Neuron (in vitro differentiated cells): ENCODE data around the gene SLC17A7.

Source experiments
- H2AFZ ChIP-seq: one replicate; pipeline ENCODE4 v1.6.1; 2013; ENCODE audit warnings: low read depth, mild to moderate bottlenecking, inconsistent platforms, low read length, moderate library complexity
- H3K27me3 ChIP-seq: one replicate; pipeline ENCODE4 v1.6.1; 2013; ENCODE audit warnings: low read length; ENCODE audit not compliant: insufficient read depth
- H3K36me3 ChIP-seq: one replicate; pipeline ENCODE4 v1.6.1; 2013; ENCODE audit warnings: low read length; ENCODE audit not compliant: insufficient read depth
- H3K4me1 ChIP-seq: one replicate; pipeline ENCODE4 v1.6.1; 2013; ENCODE audit warnings: low read length; ENCODE audit not compliant: insufficient read depth
- H3K4me3 ChIP-seq: 2 replicates; pipeline ENCODE4 v1.5.1; 2013; ENCODE audit warnings: mild to moderate bottlenecking, low read length, moderate library complexity
- H3K9me3 ChIP-seq: one replicate; pipeline ENCODE4 v1.6.1; 2013; ENCODE audit warnings: low read length

SLC17A7 gene

DNA sequence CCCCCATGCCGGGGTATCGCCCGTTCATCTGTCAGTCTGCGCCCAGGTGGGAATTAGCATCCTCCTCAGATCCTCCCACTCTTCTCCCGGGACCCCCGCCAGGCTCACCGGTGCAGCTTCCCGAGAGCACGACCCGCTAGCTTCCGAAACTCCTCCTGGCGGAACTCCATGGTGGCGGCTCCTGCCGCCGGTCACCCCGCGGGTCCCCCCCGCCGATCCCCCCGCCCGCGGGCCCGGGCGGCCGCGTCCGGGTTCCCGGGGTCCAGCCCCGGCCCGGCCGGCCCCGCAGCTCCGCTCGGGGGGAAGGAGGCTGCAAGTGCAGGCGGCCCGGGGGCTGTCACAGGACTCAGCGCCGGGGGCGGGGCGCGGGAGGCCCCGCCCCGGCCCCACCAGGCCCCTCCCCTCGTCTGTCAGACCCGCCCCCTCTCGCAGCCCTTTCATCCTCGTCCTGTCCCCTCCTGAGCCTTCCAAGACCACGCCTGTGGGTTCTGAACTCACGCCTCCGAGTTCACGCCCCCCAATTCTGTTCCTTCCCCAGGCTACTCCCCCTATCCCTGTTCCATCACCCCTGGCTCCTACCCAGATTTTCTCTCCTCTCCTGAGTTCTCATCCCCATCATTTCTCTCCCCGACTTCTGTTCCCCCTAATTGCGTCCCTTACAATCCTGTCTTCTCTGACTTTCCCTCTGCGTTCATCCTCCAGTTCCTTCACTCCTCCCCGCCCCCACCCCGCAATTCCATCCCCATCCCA is at the start of gene SLC17A7:
Gene SLC17A7, minus strand, starts transcription at position 318 of the 750 bp plus-strand sequence. Its CDS starts 148 bp downstream, at position 170.
- peaks cover 15% of the 10 kb centered on the region for H3K4me1 ChIP-seq
- H3K36me3 ChIP-seq: no peaks in the 10 kb centered on the region
- no peak within 1 kb of the TSS for H3K4me3 ChIP-seq
- H3K9me3 ChIP-seq: no peaks in the 10 kb centered on the region
- peaks cover 57% of the 10 kb centered on the region for H3K27me3 ChIP-seq
- H2AFZ ChIP-seq: no peak within 1 kb of the TSS

DNA sequence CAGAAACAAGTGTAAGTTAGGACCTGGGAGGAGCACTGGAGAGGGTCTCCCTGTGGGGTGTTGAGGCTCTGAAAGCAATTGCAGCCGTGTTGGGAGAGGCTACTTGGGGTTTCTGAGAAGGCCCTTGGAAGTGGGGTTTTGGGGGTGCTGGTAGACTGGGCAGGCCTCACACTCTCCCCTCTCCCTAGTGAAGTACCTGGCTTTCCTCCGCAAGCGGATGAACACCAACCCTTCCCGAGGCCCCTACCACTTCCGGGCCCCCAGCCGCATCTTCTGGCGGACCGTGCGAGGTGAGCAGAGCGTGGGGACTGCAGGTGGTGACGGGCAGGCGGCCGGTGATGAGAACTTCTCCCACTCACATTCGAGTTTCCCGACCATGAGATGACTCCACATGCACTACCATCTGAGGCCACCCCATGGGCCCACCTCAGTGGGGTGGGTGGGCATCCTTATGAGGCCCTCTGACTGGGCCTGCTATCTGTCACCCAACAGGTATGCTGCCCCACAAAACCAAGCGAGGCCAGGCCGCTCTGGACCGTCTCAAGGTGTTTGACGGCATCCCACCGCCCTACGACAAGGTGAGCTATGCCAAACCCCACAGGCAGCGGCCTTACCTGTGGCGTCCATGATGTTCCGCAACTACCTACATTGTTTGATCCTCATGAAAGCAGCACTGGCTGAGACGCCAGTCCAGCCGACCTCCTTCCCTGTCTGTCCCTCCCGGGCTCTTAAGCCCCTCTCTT is 49.1 kb upstream of the SLC17A7 start:
- H3K36me3 ChIP-seq: peaks cover 40% of the 10 kb centered on the region
- H3K9me3 ChIP-seq: no peaks in the 10 kb centered on the region
- no peak overlapping the region for H3K4me3 ChIP-seq
- H3K4me1 ChIP-seq: peaks cover 19% of the 10 kb centered on the region
- no peaks in the 10 kb centered on the region for H3K27me3 ChIP-seq
- H2AFZ ChIP-seq: no peak overlapping the region

DNA sequence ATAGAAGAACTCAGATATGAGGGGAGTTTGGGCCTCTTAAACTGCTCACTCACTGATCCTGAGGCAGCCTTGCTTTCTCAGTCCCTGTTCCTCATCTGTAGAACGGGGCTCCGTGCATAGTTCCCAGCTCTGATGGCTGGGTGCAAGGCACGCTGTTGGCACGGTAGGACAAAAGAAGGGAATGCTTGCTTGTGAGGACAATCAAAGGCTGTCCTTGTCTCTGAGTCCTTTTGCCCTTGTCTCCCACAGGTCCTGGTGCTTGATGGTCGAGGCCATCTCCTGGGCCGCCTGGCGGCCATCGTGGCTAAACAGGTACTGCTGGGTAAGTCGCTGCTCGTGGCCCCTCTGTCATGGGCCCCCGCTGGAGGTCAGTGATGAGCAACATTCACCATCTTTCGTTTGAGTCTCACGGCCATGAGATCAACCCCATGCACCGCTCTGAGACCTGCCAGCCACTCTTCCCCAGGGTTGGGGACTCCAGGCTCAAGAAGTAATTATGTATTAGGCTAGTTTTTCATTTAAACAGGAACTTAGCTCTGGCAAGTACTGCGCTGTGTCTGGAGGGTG is 48.4 kb upstream of the SLC17A7 start:
- Histone ChIP-seq H2AFZ (no peak overlapping the region), H3K4me1 (peaks cover 19% of the 10 kb centered on the region), H3K36me3 (peaks cover 40% of the 10 kb centered on the region), H3K27me3 (no peaks in the 10 kb centered on the region), H3K4me3 (peak overlapping the region; percentile 92), H3K9me3 (no peaks in the 10 kb centered on the region)

DNA sequence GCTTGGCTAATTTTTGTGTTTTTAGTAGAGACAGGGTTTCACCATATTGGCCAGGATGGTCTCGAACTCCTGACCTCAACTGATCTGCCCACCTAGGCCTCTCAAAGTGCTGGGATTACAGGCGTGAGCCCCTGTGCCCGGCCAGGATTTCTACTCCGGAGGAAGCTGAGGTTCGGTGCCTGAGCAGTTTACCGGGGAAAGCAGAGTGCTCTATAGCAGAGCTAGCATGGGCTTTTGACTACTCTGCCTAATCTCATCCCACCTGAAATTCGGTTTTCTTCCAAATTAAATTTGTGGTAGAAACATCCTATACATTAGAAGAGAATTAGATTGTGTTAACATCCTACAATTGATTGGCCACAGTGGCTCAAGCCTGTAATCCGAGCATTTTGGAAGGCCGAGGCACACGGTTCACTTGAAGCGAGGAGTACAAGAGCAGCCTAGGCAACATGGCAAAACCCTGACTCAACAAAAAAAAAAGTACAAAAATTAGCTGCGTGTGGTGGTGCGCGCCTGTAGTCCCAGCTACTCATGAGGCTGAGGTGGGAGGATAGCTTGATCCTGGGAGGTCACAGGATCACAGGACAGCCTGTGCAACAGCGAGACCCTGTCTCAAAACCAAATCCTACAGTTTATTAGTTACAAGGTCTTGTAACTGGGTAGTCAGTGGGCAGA is 47.7 kb upstream of the SLC17A7 start:
- Histone ChIP-seq H2AFZ (no peak overlapping the region), H3K4me3 (peak overlapping the region; percentile 92), H3K36me3 (peaks cover 40% of the 10 kb centered on the region)

DNA sequence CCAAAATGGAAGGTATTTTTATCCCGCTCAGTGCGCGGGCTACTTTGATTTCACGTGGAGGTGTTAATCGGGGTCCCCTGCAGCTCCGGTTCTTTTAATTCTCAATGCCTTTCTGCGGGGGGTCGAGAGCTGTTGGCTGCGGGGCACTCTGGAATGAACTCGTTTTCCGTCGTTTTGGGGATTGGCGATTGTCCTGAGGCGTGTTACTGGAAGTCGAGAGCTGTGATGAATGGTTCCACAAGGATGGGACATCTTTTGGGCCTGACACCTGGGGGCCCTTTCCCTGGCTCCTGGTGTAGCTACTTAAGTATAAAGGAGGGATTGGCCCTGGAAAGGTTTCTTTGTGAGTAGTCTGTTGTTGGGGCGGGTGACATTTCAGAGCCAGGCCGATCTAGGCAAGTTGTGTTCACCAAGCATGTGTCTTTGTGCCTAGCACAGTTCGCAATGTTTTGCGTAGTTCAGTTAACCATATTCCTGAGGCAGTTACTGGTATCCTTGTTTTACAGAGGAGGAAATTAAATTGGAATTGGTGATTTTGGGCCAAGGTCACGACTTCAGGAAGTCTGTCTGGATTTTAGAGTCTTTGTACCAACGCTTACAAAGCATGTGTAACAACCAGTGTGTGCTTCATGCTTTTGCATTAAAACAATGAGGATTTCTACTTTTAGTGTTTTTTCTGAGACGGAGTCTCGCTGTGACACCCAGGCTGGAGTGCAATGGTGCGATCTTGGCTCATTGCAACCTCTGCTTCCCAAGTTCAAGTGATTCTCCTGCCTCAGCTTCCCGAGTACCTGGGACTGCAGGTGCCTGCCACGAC is 46.9 kb upstream of the SLC17A7 start:
- H3K36me3 ChIP-seq: peaks cover 40% of the 10 kb centered on the region

More for the DNA sequence above, 47.7 kb upstream of the SLC17A7 start:
- Histone ChIP-seq H3K4me1 (peaks cover 19% of the 10 kb centered on the region), H3K9me3 (no peaks in the 10 kb centered on the region), H3K27me3 (no peaks in the 10 kb centered on the region)

DNA sequence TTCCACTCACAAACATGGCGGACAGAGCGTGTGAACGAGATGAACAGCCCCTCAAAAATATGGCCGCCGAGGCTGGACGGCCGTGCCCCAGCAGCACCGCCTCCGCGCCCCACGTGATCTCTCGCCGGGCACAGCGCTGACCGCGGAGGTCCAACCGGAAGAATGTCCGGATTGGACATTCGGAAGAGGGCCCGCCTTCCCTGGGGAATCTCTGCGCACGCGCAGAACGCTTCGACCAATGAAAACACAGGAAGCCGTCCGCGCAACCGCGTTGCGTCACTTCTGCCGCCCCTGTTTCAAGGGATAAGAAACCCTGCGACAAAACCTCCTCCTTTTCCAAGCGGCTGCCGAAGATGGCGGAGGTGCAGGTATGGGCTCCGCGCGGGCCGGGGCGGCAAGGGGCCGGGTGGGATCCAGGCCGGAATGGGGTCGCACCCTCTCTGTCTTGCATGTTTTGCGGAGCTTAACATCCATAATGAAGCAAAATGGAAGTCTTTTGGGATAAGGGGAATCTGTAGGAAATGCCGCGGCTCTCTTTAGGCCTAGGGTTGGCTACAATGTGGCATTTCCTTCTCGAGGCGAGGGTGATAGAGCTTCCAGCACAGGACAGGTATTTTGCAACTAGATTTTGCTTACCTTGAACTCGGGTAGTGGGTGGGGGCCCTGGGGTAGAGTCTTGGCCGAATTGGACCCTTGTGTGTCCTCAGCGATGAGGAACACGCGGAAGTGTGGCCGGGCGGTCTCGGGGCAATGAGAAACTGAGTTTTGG is 46.1 kb upstream of the SLC17A7 start, which contains the start of gene RPL13A:
Gene RPL13A, plus strand, starts transcription at position 332 of the 769 bp plus-strand sequence. Its CDS starts 22 bp downstream, at position 354.
- no peaks in the 10 kb centered on the region for H3K9me3 ChIP-seq
- peaks cover 34% of the 10 kb centered on the region for H3K36me3 ChIP-seq
- peak within 1 kb of the TSS; percentile 92 for H3K4me3 ChIP-seq
- H2AFZ ChIP-seq: no peak within 1 kb of the TSS
- H3K27me3 ChIP-seq: no peaks in the 10 kb centered on the region
- peaks cover 19% of the 10 kb centered on the region for H3K4me1 ChIP-seq

More for the DNA sequence above, 46.9 kb upstream of the SLC17A7 start:
- no peaks in the 10 kb centered on the region for H3K9me3 ChIP-seq
- no peak overlapping the region for H2AFZ ChIP-seq
- H3K27me3 ChIP-seq: no peaks in the 10 kb centered on the region
- peak overlapping the region; percentile 92 for H3K4me3 ChIP-seq
- peaks cover 19% of the 10 kb centered on the region for H3K4me1 ChIP-seq

DNA sequence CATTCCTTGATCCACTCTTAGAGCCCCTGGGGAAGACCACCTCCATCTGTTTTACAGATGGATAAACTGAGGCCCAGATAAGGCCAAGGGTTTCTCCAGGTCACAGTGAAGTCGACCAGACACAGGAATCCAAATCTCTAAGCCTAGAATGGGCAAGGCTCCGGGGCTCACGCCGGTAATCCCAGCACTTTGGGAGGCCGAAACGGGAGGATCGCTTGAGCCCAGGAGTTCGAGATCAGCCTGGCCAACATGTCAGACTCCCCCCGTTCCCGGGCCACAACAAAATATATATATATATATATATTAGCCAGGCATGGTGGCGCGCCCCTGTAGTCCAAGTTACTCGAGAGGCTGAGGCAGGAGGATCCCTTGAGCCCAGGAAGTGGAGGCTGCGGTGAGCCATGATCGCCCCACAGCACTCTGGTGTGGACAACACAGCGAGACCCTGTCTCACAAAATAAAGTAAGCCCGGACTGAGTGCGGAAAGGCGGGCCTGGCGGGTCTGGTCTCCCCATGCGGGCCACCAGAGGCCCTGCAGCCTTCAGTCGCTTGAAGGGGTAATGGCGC is 45.5 kb upstream of the SLC17A7 start:
- Histone ChIP-seq H3K27me3 (no peaks in the 10 kb centered on the region), H2AFZ (no peak overlapping the region), H3K36me3 (peaks cover 27% of the 10 kb centered on the region), H3K4me3 (no peak overlapping the region), H3K9me3 (no peaks in the 10 kb centered on the region), H3K4me1 (peaks cover 19% of the 10 kb centered on the region)

DNA sequence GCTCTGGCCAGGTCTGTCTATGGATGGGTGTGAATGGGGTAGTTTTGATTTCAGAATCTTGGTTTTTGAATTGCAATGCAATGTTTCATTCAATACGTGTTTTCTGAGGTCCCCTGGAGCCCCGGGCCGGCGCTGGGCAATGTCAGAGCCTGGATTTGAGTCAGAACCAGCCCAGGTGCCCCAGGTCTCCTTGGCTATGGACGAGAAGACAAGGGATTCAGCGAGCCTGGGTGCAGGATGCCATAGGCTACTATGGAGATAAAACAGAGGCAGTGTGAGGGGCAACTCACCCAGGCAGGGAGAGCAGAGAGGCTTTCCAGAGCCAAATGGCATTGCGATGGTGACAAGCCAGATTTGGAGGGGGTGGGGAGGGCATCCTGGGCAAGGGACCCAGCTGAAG is 44.9 kb upstream of the SLC17A7 start:
- no peak overlapping the region for H2AFZ ChIP-seq
- H3K4me3 ChIP-seq: no peak overlapping the region
- H3K9me3 ChIP-seq: no peaks in the 10 kb centered on the region
- H3K36me3 ChIP-seq: peaks cover 22% of the 10 kb centered on the region
- no peaks in the 10 kb centered on the region for H3K27me3 ChIP-seq
- peaks cover 19% of the 10 kb centered on the region for H3K4me1 ChIP-seq

DNA sequence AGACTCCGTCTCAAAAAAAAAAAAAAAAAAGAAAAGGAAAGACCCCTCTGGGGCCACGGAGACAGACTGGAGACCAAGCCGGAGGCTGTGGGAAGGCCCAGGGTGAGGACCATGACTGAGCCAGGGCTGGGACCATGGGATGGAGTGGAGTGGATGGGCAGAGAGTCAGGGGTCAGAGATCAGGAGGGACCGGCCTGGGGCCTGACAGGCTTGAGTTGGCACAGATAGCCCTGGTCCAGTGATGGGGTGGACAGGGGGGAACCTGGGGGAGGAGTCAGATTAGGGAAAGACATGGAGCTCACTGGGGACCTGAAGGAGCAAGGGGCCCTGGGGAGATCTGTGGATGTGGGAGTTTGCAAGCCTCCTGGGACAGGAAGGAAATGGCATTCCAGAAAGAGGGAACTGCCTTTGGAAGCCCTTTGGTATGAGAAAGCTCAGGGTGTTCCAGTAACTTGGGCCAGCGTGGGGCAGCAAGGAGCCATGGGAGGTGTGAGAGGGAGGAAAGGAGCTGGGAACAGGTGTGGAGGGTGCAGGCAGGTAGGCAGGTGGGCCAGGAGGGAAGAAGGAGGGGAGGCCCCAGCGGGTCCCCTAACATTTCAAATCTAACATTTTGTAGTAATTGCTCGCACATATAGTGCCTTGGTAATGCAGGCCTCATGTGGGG is 39.8 kb upstream of the SLC17A7 start:
- no peaks in the 10 kb centered on the region for H3K9me3 ChIP-seq
- no peaks in the 10 kb centered on the region for H3K4me1 ChIP-seq

DNA sequence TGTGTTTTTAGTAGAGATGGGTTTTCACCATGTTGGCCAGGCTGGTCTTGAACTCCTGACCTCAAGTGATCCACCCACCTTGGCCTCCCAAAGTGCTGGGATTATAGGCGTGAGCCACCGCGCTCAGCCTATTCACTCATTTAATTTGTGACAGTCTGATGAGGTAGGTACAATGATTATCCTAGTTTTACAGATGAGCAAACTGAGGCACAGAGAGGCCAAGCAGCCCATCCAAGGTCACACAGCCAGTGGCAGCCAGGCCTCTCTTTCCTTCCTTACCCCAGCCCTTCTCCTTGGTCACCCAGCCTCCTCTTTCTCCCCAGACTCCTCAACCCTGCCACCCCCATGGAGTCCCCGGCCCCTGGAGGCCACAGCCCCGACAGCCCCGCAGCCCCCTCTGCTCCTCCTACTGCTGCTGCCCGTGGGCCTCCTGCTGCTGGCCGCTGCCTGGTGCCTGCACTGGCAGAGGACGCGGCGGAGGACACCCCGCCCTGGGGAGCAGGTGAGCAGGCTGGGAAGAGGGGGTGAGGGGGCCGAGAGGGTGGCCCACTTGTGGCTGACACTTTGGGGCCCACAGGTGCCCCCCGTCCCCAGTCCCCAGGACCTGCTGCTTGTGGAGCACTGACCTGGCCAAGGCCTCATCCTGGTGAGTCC is 38.8 kb upstream of the SLC17A7 start:
- Histone ChIP-seq H2AFZ (no peak overlapping the region), H3K4me1 (no peaks in the 10 kb centered on the region), H3K36me3 (no peaks in the 10 kb centered on the region), H3K9me3 (no peaks in the 10 kb centered on the region), H3K27me3 (no peaks in the 10 kb centered on the region), H3K4me3 (no peak overlapping the region)

More for the DNA sequence above, 39.8 kb upstream of the SLC17A7 start:
- Histone ChIP-seq H3K36me3 (no peaks in the 10 kb centered on the region), H3K27me3 (no peaks in the 10 kb centered on the region), H2AFZ (no peak overlapping the region), H3K4me3 (no peak overlapping the region)
